NCI-H2081 (cell line): Measurements from ENCODE around the gene COPS9.
A peak's percentile ranks its signal among the peaks of the same experiment; 100 is the strongest.

Source experiments
- DNase-seq, 2 experiments: peaks; one replicate each; lab custom pipeline; 2025; lab: John Stamatoyannopoulos, UW

The COPS9 gene

GRCh38 chr2:240136013-240136670 is at the start of gene COPS9:
Gene COPS9 (minus strand): TSS chr2:240136305. CDS start chr2:240136284, 21 bp downstream.
- peak; percentile 80 to 81 for DNase-seq

GRCh38 chr2:240184656-240185055 is 48.6 kb upstream of the COPS9 start:
- no peak for DNase-seq

DNA sequence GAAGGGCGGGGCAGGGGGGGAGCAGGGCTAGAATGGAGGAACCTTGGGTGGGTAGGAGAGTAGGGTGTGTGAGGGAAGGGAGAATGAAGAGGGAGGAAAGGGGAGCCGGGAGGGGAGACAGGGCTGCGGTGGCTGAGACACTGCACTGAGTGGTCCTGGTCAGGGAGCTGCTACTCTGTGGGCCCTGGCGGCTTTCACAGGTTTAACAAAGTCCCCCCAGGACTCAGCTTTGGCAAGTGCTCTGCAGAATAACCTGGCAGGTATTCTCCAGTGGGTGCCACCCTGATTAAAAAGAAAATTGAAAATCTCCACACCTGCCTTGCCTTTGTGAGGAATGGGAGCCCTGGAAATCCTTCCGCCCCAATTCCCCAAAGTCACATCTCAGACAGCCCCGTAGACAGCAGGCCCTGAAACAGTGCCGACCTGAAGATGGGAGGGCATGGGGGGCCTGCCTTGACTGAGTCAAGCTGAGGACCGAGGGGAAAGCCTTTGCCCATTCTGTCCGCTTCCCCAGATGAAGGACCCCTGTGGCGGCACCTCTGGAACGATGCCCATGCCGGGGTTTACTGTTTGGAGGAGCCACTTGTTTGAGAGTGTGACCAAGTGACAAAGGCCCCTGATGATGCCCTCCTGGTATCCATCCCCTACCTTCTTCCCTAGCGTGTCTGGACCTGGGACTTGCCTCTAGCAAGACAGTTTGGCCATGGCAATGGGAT is 47.9 kb upstream of the COPS9 start:
- DNase-seq, result no peak

- DNase-seq, result no peak
These were observed 47.1 kb upstream of the COPS9 start for GRCh38 chr2:240183006-240183874.

- DNase-seq, result no peak
These were observed 46.4 kb upstream of the COPS9 start for GRCh38 chr2:240182476-240182875.

DNA sequence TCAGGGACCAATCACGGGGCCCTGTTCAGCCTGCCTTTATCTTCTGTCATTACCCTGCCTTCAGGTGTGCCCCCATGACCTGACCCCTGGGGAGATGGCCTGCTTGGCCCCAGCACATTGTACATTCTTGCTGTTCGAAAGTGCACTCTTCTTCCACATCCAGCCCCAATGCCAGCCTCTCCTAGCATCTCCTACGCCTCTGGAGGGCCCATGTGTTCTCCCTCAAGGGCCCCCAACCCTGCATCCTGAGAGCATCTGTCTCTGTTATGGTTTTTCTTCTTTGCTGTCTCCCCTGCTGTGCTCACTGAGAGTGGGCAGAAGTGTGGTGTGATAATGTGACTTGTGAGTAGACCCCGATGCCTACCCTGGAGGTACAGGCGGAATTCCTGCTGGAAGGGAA is 45.9 kb upstream of the COPS9 start:
- no peak for DNase-seq

DNA sequence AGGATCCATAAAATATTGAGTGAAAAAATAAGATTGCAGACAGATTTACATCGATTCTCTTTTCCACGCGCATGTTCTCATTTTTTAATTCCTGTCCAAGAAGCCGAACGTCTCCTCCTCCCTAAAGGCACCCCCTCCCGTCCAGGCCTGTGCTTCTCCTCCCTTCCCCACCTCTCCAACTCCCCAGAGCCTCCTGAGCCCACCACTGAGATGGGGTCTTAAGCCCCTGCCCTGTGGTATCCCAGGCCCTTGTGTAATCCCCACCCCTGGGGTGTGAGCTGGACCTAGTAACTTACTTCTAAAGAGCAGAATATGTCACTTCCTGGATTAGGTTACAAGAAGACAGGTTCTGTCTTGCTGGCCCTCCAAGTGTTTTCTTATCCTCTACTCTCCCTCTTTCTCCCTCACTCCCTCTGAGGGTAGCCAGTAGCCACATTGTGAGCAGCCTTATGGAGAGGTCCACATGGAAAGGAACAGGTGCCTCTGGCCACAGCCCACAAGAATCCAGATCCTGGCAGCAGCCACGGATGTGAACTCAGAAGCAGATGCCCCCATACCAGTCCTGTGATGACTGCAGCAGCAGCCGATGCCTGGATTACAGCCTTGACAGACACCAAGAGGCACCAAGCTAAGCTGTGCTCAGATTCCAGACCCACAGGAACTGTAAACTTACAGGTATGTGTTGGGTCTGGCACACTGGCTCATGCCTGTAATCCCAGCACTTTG is 44.0 kb upstream of the COPS9 start:
- no peak for DNase-seq

GRCh38 chr2:240179186-240179815 is 43.2 kb upstream of the COPS9 start:
- no peak for DNase-seq

- DNase-seq, result no peak
These were observed 42.5 kb upstream of the COPS9 start for GRCh38 chr2:240178564-240178963.

DNA sequence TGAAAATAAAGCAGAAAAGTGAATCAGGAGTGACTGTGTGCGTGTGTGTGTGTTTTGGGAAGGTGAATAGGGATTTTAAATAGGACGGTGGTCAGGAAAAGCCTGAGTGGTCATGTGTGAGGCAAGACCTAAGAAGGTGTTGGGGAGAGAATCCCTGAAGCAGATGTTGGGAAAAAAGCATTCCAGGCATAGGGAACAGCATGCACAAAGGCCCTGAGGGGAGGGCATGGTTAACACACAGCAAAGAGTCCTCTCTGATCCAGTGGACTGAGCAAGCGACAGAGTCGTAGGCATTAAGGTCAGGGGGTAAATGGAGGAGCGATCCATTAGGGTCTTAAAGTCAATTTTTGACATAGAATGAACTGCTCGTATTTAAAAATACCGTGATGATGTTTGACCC is 38.4 kb upstream of the COPS9 start:
- DNase-seq, result no peak

DNA sequence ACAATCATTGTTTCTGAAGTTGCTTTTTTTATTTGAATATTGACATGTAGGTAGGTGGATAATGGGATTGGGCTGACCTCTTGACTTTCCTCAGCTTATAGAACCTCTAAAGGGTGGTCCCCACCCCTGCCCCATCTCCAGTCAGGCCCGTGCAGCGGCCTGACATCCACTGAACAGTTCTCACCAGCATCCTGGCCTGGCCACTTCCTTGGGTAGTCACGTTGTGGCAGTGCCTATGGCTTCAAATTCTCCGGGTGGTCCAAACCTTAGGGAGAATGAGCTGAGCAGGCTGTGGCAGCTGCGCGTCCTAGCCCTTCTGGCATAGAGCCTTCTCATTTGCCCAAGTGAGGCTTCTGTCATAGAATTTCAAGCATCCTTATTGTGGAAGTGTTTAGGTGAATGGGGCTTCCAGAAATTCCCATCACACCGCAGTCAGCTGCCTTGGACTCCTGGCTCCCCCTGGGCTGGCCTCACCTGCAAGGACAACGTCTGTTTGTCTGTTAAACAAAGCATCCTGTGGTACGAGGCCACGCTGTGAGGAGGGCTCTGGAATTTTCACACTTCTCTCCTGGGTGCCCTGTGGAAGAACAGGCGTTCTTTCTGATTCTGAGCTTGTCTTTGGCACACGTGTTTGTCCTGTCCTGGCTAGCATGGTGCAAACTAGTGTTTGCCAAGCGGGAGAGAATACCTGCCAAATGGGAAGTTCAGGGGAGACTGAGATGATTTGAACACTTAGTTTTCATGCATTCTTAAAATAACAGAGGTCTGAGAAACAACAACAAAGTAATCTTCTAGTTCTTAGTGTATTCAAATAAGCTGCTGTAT is 36.2 kb upstream of the COPS9 start:
- DNase-seq, result no peak

DNA sequence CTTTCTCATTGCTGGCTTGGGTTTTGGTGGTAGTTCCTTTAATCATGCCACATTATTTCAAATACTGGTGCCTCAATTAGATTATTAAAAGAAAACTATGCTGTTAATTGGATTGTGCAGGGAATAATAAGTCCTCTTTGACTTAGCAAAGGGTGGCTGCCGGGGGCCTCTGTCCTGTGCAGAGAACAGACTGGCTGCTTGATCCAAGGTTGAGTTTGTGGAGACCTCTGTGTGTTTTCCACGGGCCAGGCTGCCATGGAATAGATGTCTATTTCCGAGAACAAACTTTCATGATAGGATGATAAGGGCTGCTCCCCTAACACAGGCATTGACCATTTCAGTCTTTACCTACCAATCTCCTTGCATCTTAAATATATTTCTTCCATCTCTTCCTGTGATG is 34.8 kb upstream of the COPS9 start:
- DNase-seq, result no peak

GRCh38 chr2:240170354-240170735 is 34.2 kb upstream of the COPS9 start:
- DNase-seq, result no peak

GRCh38 chr2:240169486-240170353 is 33.6 kb upstream of the COPS9 start:
- no peak for DNase-seq

DNA sequence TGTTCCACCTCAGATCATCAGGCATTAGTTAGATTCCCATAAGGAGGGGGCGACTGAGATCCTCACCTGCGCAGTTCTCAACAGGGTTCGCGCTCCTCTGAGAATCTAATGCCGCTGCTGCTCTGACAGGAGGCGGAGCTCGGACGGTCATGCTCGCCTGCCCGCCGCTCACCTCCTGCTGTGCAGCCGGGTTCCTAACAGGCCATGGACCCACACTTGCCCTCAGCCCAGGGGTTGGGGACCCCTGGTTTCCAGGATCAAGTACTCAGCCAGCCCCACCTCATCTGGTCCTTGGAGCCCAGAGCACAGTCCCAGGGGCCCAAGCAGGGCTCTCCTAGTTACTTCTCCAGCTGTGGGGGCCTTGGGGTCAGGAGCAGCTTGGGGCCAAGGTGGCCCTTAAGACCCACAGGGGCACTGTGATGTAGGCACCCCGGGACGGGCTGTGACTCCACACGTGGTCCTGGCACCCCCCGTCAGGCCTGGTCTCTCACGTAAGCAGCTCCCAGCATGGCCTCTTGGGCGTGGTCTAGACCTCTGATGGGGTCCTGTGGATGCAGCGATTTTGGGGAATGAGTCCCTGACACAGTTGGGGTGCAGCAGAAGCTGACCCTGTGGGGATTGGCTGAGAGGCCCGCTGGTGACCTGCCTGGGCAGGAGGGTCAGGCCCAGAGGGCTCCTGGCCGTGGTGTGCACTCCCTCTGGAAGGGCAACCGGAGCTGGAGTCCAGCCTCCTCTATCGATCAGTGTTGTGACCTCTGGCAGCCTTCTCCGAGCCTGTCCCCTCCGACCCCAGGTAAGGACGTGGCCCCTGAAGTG is 32.6 kb upstream of the COPS9 start:
- DNase-seq, result no peak

DNA sequence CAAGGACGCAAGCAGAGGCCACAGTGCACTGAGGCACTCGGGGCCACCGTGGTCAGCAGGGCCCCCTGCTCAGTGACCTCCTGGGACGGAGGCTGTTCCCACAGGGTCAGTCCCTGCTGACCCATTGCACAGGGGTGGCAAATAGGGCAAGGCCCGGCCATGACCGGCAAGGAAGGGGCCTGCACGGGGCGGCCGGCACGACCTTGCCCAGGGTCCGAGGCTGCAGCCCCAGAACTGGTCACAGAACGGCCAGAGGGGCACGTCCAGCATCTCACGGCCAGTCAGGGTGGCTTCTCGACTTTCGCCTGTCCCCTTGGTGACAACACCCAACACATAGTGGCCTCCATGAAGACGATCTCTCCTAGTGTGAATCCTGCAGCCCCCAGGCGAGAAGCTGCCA is 31.9 kb upstream of the COPS9 start:
- no peak for DNase-seq

DNA sequence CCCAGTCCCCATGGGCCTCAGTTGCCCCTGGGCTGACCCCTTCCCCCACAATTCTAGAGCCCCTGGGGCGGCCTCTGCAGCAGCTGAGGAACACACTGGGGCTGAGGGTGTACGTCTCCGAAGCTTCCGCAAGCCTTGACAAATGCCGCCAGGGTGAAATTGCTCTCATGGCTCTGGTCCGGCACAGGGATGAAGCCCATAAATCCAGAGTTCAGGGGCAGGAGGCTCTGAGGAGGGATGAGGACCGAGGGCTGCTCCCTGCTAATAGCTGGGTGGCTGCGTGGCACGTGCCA is 31.4 kb upstream of the COPS9 start:
- DNase-seq, result no peak

GRCh38 chr2:240166761-240167587 is 30.9 kb upstream of the COPS9 start:
- no peak for DNase-seq
